Thyroid gland (tissue), 4 donors: ENCODE measurements around the gene KRT77.

ENCODE experiments used
- CTCF ChIP-seq, 6 experiments: fragments of 200-600 bp in 3 of 6; fragments of 450-650 bp in 3 of 6; sonication (generic) in 3 of 6; IDR thresholded peaks; one replicate each; pipeline ENCODE4 v1.5.1; 2016 to 2019; ENCODE audit warnings: antibody characterized with exemption in 6 of 6, mild to moderate bottlenecking in 2 of 6, inconsistent platforms in 1 of 6, moderate library complexity in 1 of 6
- POLR2A ChIP-seq, 2 donors: fragments of 450-650 bp; IDR thresholded peaks; one replicate each; pipeline ENCODE4 v1.6.1; 2017; ENCODE audit warnings: antibody characterized with exemption in 2 of 2, mild to moderate bottlenecking in 2 of 2, moderate library complexity in 1 of 2

- TF ChIP-seq CTCF (IDR thresholded peaks at IDR 0.05) (no peak), POLR2A (IDR thresholded peaks at IDR 0.05) (no peak)
Observed at GRCh38 chr12:52748578-52748977, 45.3 kb upstream of the KRT77 start.
